Naive thymus-derived CD4-positive, alpha-beta T cell (primary cell): ENCODE measurements around the gene GMDS. TPM values are rescaled to one million over a fixed set of nuclear protein-coding genes. Genes with fewer than 3 reads are reported as not detected.

Experiments used
- ATAC-seq: fragments of 150-1000 bp; cut with Tn5 transposase; 2 replicates; pipeline ENCODE4 v1.10.0; 2021; ENCODE audit warnings: mild to moderate bottlenecking, moderate library complexity
- CTCF ChIA-PET: fragments of 350-600 bp; sonication (Branson Sonifier 250); formaldehyde crosslinking; loops from one replicate; lab custom pipeline; 2021; ENCODE audit warnings: antibody characterized with exemption; lab: Charles Lee
- POLR2A ChIA-PET: fragments of 350-600 bp; sonication (Branson Sonifier 250); formaldehyde crosslinking; loops from one replicate; lab custom pipeline; 2021; ENCODE audit warnings: antibody characterized with exemption, inconsistent platforms; lab: Charles Lee
- DNase-seq, 9 donors: peaks; one replicate each; pipeline versions ENCODE4 v3.0.0 to v3.0.0-alpha.2; 2020 to 2022; ENCODE audit warnings: mixed read lengths in 1 of 9
- H3K27ac ChIP-seq: one replicate; pipeline ENCODE4 v1.7.0; 2013; ENCODE audit warnings: mild to moderate bottlenecking, low read depth, low read length, moderate library complexity
- H3K27me3 ChIP-seq, 2 donors: one replicate each; pipeline ENCODE4 v1.7.0; 2013; ENCODE audit warnings: low read length in 2 of 2, mild to moderate bottlenecking in 2 of 2, moderate library complexity in 2 of 2; ENCODE audit not compliant: control insufficient read depth in 2 of 2, insufficient read depth in 2 of 2
- H3K36me3 ChIP-seq, 3 experiments: 1 replicate in 2 of 3; 2 replicates in 1 of 3; pipeline ENCODE4 v1.7.0; 2013; ENCODE audit warnings: low read length in 3 of 3, mild to moderate bottlenecking in 3 of 3, moderate library complexity in 1 of 3; ENCODE audit not compliant: insufficient read depth in 3 of 3, control insufficient read depth in 2 of 3
- H3K4me1 ChIP-seq, 2 donors: one replicate each; pipeline ENCODE4 v1.7.0; 2013; ENCODE audit warnings: low read length in 2 of 2, mild to moderate bottlenecking in 2 of 2, moderate library complexity in 1 of 2; ENCODE audit not compliant: control insufficient read depth in 2 of 2, insufficient read depth in 2 of 2
- H3K4me3 ChIP-seq: 2 replicates; pipeline ENCODE4 v1.7.0; 2013; ENCODE audit warnings: mild to moderate bottlenecking, low read length
- H3K9me3 ChIP-seq, 3 experiments: 1 replicate in 2 of 3; 2 replicates in 1 of 3; pipeline ENCODE4 v1.7.0; 2013; ENCODE audit warnings: low read length in 3 of 3; ENCODE audit not compliant: control insufficient read depth in 2 of 3
- H3K27ac Mint-ChIP-seq, 9 donors: one replicate each; pipeline ENCODE4 v1.8.0; 2020 to 2022; ENCODE audit warnings: mixed read lengths in 9 of 9, mild to moderate bottlenecking in 8 of 9, moderate library complexity in 5 of 9, inconsistent platforms in 2 of 9
- H3K27me3 Mint-ChIP-seq, 5 donors: one replicate each; pipeline ENCODE4 v1.8.0; 2021 to 2022; ENCODE audit warnings: mixed read lengths in 5 of 5, mild to moderate bottlenecking in 1 of 5
- H3K36me3 Mint-ChIP-seq, 5 donors: one replicate each; pipeline ENCODE4 v1.8.0; 2020 to 2022; ENCODE audit warnings: mixed read lengths in 5 of 5, mild to moderate bottlenecking in 3 of 5, inconsistent platforms in 1 of 5
- H3K4me1 Mint-ChIP-seq, 7 donors: one replicate each; pipeline ENCODE4 v1.8.0; 2020 to 2022; ENCODE audit warnings: mixed read lengths in 7 of 7, mild to moderate bottlenecking in 3 of 7, inconsistent platforms in 1 of 7
- H3K4me3 Mint-ChIP-seq, 10 donors: one replicate each; pipeline ENCODE4 v1.8.0; 2020 to 2022; ENCODE audit warnings: mild to moderate bottlenecking in 10 of 10, mixed read lengths in 10 of 10, moderate library complexity in 6 of 10, inconsistent platforms in 2 of 10
- H3K9me3 Mint-ChIP-seq, 11 donors: one replicate each; pipeline ENCODE4 v1.8.0; 2020 to 2022; ENCODE audit warnings: mixed read lengths in 11 of 11, mild to moderate bottlenecking in 4 of 11, inconsistent platforms in 1 of 11, moderate library complexity in 1 of 11
- intact Hi-C, 2 donors: fragments of 100-400 bp; cut with micrococcal nuclease; formaldehyde crosslinking; loops; one replicate each; pipeline ENCODE4 v1.15.1; 2023
- polyA plus RNA-seq, 2 donors: library from polyadenylated mRNA; unstranded; fragments of 300-500 nt; fragmentation: Illumina TruSeq; gene quantifications; one replicate each; pipeline ENCODE4 v1.2.3, GENCODE V29; 2021
- total RNA-seq, 6 experiments: library from RNA in 5 of 6; stranded (reverse) in 5 of 6; gene quantifications; 1 replicate in 5 of 6; 2 replicates in 1 of 6; pipeline ENCODE4 v1.2.3 and lab custom pipeline; 2021 to 2026

Gene GMDS
- total and polyA plus RNA-seq, 7 experiments from 2014 or later = 12.7 to 33.9 (median 18.3) TPM

DNA sequence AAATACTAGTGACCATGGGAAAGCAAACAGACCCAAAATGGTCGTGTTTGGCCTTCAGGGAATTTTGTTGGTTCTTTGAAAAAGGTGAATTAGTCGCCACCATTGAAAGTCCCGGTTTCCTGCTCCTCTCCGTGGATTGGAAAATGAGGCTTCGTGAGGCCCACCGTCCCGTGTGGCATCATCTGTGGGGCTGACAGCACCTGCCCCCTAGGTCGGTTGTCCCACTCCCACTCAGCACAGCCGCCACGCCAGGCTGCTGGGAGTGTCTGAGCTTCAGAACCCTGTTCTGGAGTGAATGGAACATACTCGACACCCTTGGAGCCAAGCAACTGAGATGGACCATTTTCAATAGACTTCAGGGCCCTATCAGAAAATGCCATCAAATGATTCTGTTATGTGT, 668.7 kb downstream of the GMDS start:
- H3K27ac ChIP-seq = no peak overlapping the region
- Mint-ChIP-seq H3K4me3 (no peak overlapping the region), H3K27ac (no peak overlapping the region)

DNA sequence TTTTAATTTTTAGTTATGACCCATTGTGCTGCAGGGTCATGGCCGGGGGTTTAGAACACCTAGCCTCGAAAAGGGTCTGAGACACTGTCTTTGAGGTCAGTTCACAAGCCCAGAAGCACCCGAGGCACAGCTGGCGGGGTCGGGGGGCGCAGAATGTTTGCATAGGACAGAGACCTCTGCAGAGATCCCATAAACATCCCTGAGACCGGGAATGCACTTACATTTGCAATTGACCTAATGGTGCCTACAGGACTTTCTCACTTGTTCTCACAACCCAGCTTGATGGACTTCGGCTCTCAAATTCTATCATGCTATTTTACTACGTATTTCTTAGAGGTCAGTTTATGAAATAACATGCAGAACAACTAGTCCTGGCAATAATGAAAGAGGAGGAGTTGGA, 669.2 kb downstream of the GMDS start:
- Mint-ChIP-seq H3K27me3 (peaks cover 0 to 13% (median 4%) of the 10 kb centered on the region in 5 donors), H3K9me3 (peaks cover 5 to 14% (median 10%) of the 10 kb centered on the region in 11 donors), H3K4me1 (no peaks in the 10 kb centered on the region), H3K27ac (no peak overlapping the region), H3K4me3 (no peak overlapping the region), H3K36me3 (peaks cover 0 to 10% (median 0%) of the 10 kb centered on the region in 5 donors)
- Histone ChIP-seq H3K4me3 (no peak overlapping the region), H3K9me3 (peaks cover 0 to 5% (median 0%) of the 10 kb centered on the region in 3 experiments), H3K27ac (no peak overlapping the region), H3K4me1 (no peaks in the 10 kb centered on the region), H3K27me3 (no peaks in the 10 kb centered on the region), H3K36me3 (no peaks in the 10 kb centered on the region)
- CTCF ChIA-PET = no interaction called here
- ATAC-seq = no peak
- intact Hi-C loops = no loop called here
- POLR2A ChIA-PET = no interaction called here
- no peak for DNase-seq

More for the DNA sequence above, 668.7 kb downstream of the GMDS start:
- ChIA-PET CTCF (no interaction called here), POLR2A (no interaction called here)
- intact Hi-C loops = no loop called here
- Histone ChIP-seq H3K9me3 (peaks cover 0 to 4% (median 0%) of the 10 kb centered on the region in 3 experiments), H3K4me1 (no peaks in the 10 kb centered on the region), H3K36me3 (no peaks in the 10 kb centered on the region), H3K27me3 (no peaks in the 10 kb centered on the region), H3K4me3 (no peak overlapping the region)
- Mint-ChIP-seq H3K36me3 (peaks cover 0 to 4% (median 0%) of the 10 kb centered on the region in 5 donors), H3K9me3 (peaks cover 0 to 9% (median 4%) of the 10 kb centered on the region in 11 donors), H3K4me1 (no peaks in the 10 kb centered on the region), H3K27me3 (peaks cover 0 to 10% (median 4%) of the 10 kb centered on the region in 5 donors)
- DNase-seq (no peak), ATAC-seq (no peak)

DNA sequence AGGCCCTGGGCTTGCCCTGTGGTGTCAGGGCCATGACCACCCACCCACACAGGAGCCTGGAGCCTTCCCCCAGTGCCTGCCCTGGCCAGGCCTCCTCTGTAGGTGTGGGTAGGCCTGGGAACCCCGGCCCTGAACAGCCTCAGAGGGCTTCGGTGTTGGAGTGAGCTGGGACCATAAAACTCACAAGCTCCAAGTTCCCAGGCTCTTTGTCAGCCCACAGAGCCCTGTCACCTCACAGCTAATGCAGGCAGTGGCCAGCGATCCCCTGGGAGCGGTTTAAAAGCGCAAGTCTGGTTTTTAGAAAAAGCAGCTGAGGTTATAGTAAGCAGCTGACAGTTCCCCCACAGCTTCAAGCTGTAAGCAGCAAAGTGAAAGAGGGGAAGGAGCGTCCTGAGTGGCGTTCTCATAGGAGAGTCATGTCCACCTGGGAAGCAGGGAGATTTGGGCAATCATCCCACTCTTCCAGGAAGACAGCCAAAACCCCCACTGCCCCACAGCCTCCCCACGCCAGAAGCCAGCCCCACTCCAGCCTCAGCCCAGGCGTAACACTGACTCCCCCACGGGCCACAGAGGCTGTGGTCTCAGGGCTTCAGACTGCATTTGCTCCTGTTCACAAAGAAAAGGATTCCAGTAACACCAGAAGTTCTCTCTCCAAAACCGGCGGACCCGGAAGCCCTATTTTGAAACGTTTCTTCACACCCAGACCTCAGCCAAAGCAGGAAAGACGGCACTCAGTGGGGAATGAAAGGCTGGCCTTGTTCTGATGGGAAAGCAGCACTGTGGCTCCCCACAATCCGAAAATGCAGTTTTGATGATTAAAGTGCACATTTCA, 670.0 kb downstream of the GMDS start:
- Mint-ChIP-seq H3K4me3 (no peak overlapping the region), H3K27me3 (peaks cover 0 to 20% (median 5%) of the 10 kb centered on the region in 5 donors), H3K36me3 (peaks cover 0 to 15% (median 4%) of the 10 kb centered on the region in 5 donors), H3K9me3 (peaks cover 6 to 22% (median 17%) of the 10 kb centered on the region in 11 donors), H3K27ac (peak overlapping the region in 1 of 9 donors; percentile 41), H3K4me1 (no peaks in the 10 kb centered on the region)
- CTCF ChIA-PET = interaction anchor here (0.6 kb wide), 1 partner anchor 10 kb away, joined by 3 read pairs; no protein-coding TSS in a partner anchor
- H3K9me3 ChIP-seq = peaks cover 0 to 5% (median 0%) of the 10 kb centered on the region in 3 experiments
- no peaks in the 10 kb centered on the region for H3K4me1 ChIP-seq
- no peak overlapping the region for H3K27ac ChIP-seq
- intact Hi-C loops = no loop called here
- H3K4me3 ChIP-seq = no peak overlapping the region
- DNase-seq (no peak), ATAC-seq (no peak)
- H3K27me3 ChIP-seq = no peaks in the 10 kb centered on the region
- no peaks in the 10 kb centered on the region for H3K36me3 ChIP-seq
- POLR2A ChIA-PET = no interaction called here

DNA sequence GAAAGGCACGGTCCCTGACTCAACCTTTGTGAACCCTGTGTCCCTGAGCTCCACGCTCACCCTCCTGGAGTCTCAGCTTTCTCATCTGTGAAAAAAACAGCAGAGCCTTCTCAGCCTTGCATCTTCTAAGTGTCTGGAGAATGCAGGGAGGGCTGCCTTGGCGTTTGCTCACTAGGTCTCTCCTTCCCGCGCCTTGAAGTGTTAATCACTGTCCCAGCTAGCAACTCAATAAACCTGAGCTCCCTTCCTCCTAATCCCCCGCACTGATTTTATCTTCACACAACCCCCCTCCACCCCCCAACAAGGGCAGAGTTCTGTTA, 670.6 kb downstream of the GMDS start:
- intact Hi-C loops = no loop called here
- Mint-ChIP-seq H3K36me3 (peaks cover 0 to 16% (median 4%) of the 10 kb centered on the region in 5 donors), H3K9me3 (peaks cover 6 to 26% (median 21%) of the 10 kb centered on the region in 11 donors), H3K4me1 (no peaks in the 10 kb centered on the region), H3K27ac (no peak overlapping the region), H3K27me3 (peaks cover 0 to 22% (median 5%) of the 10 kb centered on the region in 5 donors), H3K4me3 (no peak overlapping the region)
- H3K4me1 ChIP-seq = no peaks in the 10 kb centered on the region
- ChIA-PET CTCF (interaction anchor here (0.6 to 1.2 kb wide), 2 partner anchors 9 to 22 kb away, joined by 3 to 4 read pairs; no protein-coding TSS in a partner anchor), POLR2A (interaction anchor here (0.6 kb wide), 1 partner anchor 1190 kb away, joined by 3 read pairs; the partner anchor contains the start of gene WRNIP1)
- H3K4me3 ChIP-seq = no peak overlapping the region
- no peak for DNase-seq
- no peak overlapping the region for H3K27ac ChIP-seq
- H3K9me3 ChIP-seq = peaks cover 0 to 5% (median 0%) of the 10 kb centered on the region in 3 experiments
- no peak for ATAC-seq
- H3K27me3 ChIP-seq = no peaks in the 10 kb centered on the region
- no peaks in the 10 kb centered on the region for H3K36me3 ChIP-seq

DNA sequence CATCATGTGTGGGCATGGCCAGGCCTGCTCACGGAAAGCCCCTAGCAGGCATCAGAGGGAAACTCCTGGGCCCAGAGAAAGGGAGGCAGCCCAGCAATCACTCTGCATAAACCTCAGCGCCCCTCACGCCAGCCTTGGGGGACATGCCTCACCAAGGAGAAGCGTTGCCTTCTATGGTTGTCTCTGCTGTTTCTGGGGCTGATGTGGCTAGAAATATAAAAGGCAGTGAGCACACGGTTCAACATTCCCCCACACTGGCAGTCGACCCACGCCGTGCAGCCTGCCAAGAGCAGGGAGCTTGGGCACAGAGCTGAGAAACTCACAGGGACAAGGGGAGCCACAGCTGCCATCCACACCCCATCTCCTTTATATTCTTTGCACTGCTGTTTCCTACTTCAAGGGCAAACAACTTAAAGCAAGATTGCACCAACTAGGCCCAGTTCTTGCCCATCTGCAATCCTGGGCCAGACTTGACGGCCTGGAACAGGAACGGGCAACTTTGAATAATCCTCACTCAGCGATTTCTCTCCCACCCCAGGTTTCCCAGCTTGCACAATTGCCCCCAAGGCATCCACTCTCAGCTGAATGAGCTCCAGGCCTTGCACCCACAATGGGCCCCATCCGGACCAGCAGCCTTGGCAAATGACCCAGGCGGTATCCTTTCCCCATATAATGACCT, 671.2 kb downstream of the GMDS start:
- ChIA-PET POLR2A (interaction anchor here (0.6 kb wide), 1 partner anchor 1191 kb away, joined by 3 read pairs; the partner anchor contains the start of gene WRNIP1), CTCF (interaction anchor here (0.6 to 1.2 kb wide), 2 partner anchors 9 to 22 kb away, joined by 3 to 4 read pairs; no protein-coding TSS in a partner anchor)
- Mint-ChIP-seq H3K4me3 (no peak overlapping the region), H3K9me3 (peaks cover 6 to 26% (median 21%) of the 10 kb centered on the region in 11 donors), H3K36me3 (peaks cover 0 to 16% (median 4%) of the 10 kb centered on the region in 5 donors), H3K4me1 (no peaks in the 10 kb centered on the region), H3K27me3 (peaks cover 0 to 22% (median 5%) of the 10 kb centered on the region in 5 donors), H3K27ac (no peak overlapping the region)
- ATAC-seq (no peak), DNase-seq (no peak)
- intact Hi-C loops = no loop called here
- Histone ChIP-seq H3K27me3 (no peaks in the 10 kb centered on the region), H3K36me3 (no peaks in the 10 kb centered on the region), H3K27ac (no peak overlapping the region), H3K4me1 (no peaks in the 10 kb centered on the region), H3K4me3 (no peak overlapping the region), H3K9me3 (peaks cover 0 to 5% (median 0%) of the 10 kb centered on the region in 3 experiments)
